Erythroblast (primary cell): ENCODE data around the gene SZT2.

Experiments
- GATA1 ChIP-seq: IDR thresholded peaks from 2 replicates; pipeline ENCODE4 v1.6.1; 2011; ENCODE audit warnings: low read depth, mild to moderate bottlenecking, control low read depth, low read length, moderate library complexity
- POLR2A ChIP-seq: IDR thresholded peaks from 2 replicates; pipeline ENCODE4 v1.6.1; 2011; ENCODE audit warnings: mild to moderate bottlenecking, low read length

- TF ChIP-seq POLR2A: no peak
- no peak for TF ChIP-seq GATA1
These were observed 61.5 kb downstream of the SZT2 start for GRCh38 chr1:43451157-43451591.
